HepG2 (cell line): ENCODE measurements around the gene HPDL. TPM values are rescaled to one million over a fixed set of nuclear protein-coding genes. Genes with fewer than 3 reads are reported as not detected.

Experiments
- EP300 ChIP-seq, 3 experiments: sonication (generic) in 1 of 3; formaldehyde crosslinking in 1 of 3; IDR thresholded peaks; 2 replicates each; pipeline versions ENCODE4 v1.5.1 to v1.6.1; 2011 to 2020; ENCODE audit warnings: low read depth in 2 of 3, low read length in 2 of 3, borderline replicate concordance in 1 of 3, improper control_type of control experiment in 1 of 3, mild to moderate bottlenecking in 1 of 3, missing genetic modification reagents in 1 of 3, moderate library complexity in 1 of 3
- FOXA1 ChIP-seq, 2 experiments: fragments of 450-650 bp in 1 of 2; sonication (generic) in 1 of 2; formaldehyde crosslinking in 1 of 2; IDR thresholded peaks; 2 replicates each; pipeline versions ENCODE4 v1.4.0 to v1.6.1; 2016 to 2020; ENCODE audit warnings: missing genetic modification reagents in 1 of 2
- FOXK2 ChIP-seq: fragments of 450-650 bp; IDR thresholded peaks from 2 replicates; pipeline ENCODE4 v1.6.1; 2016
- ZBTB10 ChIP-seq: sonication (generic); formaldehyde crosslinking; IDR thresholded peaks from 2 replicates; pipeline ENCODE4 v1.4.0; 2020; ENCODE audit warnings: missing genetic modification reagents, borderline replicate concordance
- ZBTB14 ChIP-seq: sonication (generic); formaldehyde crosslinking; IDR thresholded peaks from 2 replicates; pipeline ENCODE4 v1.4.0; 2020; ENCODE audit warnings: missing genetic modification reagents
- ZEB1 ChIP-seq: IDR thresholded peaks from 2 replicates; pipeline ENCODE4 v1.6.1; 2012; ENCODE audit warnings: mild to moderate bottlenecking, low read depth, inconsistent platforms; ENCODE audit not compliant: insufficient replicate concordance
- ZNF333 ChIP-seq: sonication (generic); formaldehyde crosslinking; IDR thresholded peaks from 2 replicates; pipeline ENCODE4 v1.4.0; 2020; ENCODE audit warnings: mild to moderate bottlenecking, missing genetic modification reagents, borderline replicate concordance
- ZNF362 ChIP-seq: sonication (generic); formaldehyde crosslinking; IDR thresholded peaks from 2 replicates; pipeline ENCODE4 v1.4.0; 2020; ENCODE audit warnings: missing genetic modification reagents, mild to moderate bottlenecking, borderline replicate concordance
- ZNF44 ChIP-seq: sonication (generic); formaldehyde crosslinking; IDR thresholded peaks from 2 replicates; pipeline ENCODE4 v1.5.1; 2020; ENCODE audit warnings: mild to moderate bottlenecking, missing genetic modification reagents
- ZNF446 ChIP-seq: sonication (generic); formaldehyde crosslinking; IDR thresholded peaks from 2 replicates; pipeline ENCODE4 v1.5.0; 2020; ENCODE audit warnings: mild to moderate bottlenecking, missing genetic modification reagents
- ZNF629 ChIP-seq: sonication (generic); formaldehyde crosslinking; conservative IDR thresholded peaks from 2 replicates; pipeline ENCODE4 v1.5.0; 2020; ENCODE audit warnings: missing genetic modification reagents
- ZNF639 ChIP-seq: conservative IDR thresholded peaks from 2 replicates; pipeline ENCODE4 v1.6.1; 2018; ENCODE audit warnings: missing genetic modification reagents
- polyA plus RNA-seq, 8 experiments: library from polyadenylated mRNA; depleted of rRNA in 3 of 8; stranded (reverse) in 7 of 8; unstranded in 1 of 8; fragments of >200 nt; fragmentation: Illumina TruSeq in 4 of 8; extraction: Trizol in 4 of 8; gene quantifications; 2 replicates each; pipeline versions ENCODE4 v1.2.1 to v1.2.3, GENCODE V29; 2011 to 2016; ENCODE audit warnings: low read depth in 4 of 8, missing spikeins in 1 of 8, mixed read lengths in 1 of 8; ENCODE audit not compliant: insufficient read depth in 1 of 8
- total RNA-seq, 5 experiments: library from RNA; depleted of rRNA; stranded (reverse); fragments of >200 nt; fragmentation: Illumina TruSeq; extraction: Trizol; gene quantifications; 2 replicates each; pipeline ENCODE4 v1.2.3, GENCODE V29; 2016; ENCODE audit warnings: low read depth in 1 of 5
- TF ChIP-seq, protein P1 (sequence below): IDR thresholded peaks from 2 replicates; pipeline ENCODE4 v1.4.0; 2020; ENCODE audit warnings: mild to moderate bottlenecking, missing genetic modification reagents
- TF ChIP-seq, protein P2 (sequence below): sonication (generic); formaldehyde crosslinking; IDR thresholded peaks from 2 replicates; pipeline ENCODE4 v1.8.0; 2022; ENCODE audit warnings: missing genetic modification reagents, mild to moderate bottlenecking, moderate library complexity, borderline replicate concordance

The HPDL gene
- total and polyA plus RNA-seq, 2 of the 13 experiments (the other 11 are each of a cell fraction or from before 2014, with no cell fraction given): not detected

GRCh38 chr1:45339789-45340558, 13.3 kb downstream of the HPDL start, which contains the start of the genes MUTYH and TOE1 (continued):
- TF ChIP-seq, protein P1, sequence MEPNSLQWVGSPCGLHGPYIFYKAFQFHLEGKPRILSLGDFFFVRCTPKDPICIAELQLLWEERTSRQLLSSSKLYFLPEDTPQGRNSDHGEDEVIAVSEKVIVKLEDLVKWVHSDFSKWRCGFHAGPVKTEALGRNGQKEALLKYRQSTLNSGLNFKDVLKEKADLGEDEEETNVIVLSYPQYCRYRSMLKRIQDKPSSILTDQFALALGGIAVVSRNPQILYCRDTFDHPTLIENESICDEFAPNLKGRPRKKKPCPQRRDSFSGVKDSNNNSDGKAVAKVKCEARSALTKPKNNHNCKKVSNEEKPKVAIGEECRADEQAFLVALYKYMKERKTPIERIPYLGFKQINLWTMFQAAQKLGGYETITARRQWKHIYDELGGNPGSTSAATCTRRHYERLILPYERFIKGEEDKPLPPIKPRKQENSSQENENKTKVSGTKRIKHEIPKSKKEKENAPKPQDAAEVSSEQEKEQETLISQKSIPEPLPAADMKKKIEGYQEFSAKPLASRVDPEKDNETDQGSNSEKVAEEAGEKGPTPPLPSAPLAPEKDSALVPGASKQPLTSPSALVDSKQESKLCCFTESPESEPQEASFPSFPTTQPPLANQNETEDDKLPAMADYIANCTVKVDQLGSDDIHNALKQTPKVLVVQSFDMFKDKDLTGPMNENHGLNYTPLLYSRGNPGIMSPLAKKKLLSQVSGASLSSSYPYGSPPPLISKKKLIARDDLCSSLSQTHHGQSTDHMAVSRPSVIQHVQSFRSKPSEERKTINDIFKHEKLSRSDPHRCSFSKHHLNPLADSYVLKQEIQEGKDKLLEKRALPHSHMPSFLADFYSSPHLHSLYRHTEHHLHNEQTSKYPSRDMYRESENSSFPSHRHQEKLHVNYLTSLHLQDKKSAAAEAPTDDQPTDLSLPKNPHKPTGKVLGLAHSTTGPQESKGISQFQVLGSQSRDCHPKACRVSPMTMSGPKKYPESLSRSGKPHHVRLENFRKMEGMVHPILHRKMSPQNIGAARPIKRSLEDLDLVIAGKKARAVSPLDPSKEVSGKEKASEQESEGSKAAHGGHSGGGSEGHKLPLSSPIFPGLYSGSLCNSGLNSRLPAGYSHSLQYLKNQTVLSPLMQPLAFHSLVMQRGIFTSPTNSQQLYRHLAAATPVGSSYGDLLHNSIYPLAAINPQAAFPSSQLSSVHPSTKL: peak; percentile 46
- peak; percentile 58; the same call in 1 of the 2 replicates for TF ChIP-seq ZNF629 (CRISPR knock-in tag)
- no peak for TF ChIP-seq FOXK2
- TF ChIP-seq, protein P2, sequence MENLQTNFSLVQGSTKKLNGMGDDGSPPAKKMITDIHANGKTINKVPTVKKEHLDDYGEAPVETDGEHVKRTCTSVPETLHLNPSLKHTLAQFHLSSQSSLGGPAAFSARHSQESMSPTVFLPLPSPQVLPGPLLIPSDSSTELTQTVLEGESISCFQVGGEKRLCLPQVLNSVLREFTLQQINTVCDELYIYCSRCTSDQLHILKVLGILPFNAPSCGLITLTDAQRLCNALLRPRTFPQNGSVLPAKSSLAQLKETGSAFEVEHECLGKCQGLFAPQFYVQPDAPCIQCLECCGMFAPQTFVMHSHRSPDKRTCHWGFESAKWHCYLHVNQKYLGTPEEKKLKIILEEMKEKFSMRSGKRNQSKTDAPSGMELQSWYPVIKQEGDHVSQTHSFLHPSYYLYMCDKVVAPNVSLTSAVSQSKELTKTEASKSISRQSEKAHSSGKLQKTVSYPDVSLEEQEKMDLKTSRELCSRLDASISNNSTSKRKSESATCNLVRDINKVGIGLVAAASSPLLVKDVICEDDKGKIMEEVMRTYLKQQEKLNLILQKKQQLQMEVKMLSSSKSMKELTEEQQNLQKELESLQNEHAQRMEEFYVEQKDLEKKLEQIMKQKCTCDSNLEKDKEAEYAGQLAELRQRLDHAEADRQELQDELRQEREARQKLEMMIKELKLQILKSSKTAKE (CRISPR knock-in tag): peak; percentile 49; the same call in 1 of the 2 replicates
- TF ChIP-seq ZBTB10 (CRISPR knock-in tag): peak; percentile 25; the same call in 1 of the 2 replicates
- peak; percentile 96 for TF ChIP-seq ZNF333 (CRISPR knock-in tag)
- TF ChIP-seq ZNF639 (CRISPR knock-in tag): peak; percentile 81; the same call in 1 of the 2 replicates
- TF ChIP-seq ZNF446: no peak
- TF ChIP-seq ZNF44 (CRISPR knock-in tag): no peak
- TF ChIP-seq ZEB1: peak; percentile 71
- 0 out of 2 replicates have a peak, but pooled peaks have one; percentile 21 for TF ChIP-seq ZBTB14
- no peak for TF ChIP-seq EP300 (IDR thresholded peaks at IDR 0.05; ENCODE audit: low read depth in 2 of 2, low read length in 2 of 2)
- no peak; the same call in 1 of the 2 replicates for TF ChIP-seq EP300 (CRISPR knock-in tag; IDR thresholded peaks at IDR 0.05; ENCODE audit: borderline replicate concordance)
- no peak for TF ChIP-seq ZNF362 (CRISPR knock-in tag)
- TF ChIP-seq FOXA1 (IDR thresholded peaks at IDR 0.05): no peak
- no peak for TF ChIP-seq FOXA1 (CRISPR knock-in tag; IDR thresholded peaks at IDR 0.05)
